Neutrophil (primary cell): ENCODE measurements around the gene STAG1.
"Not testable (repeated sequence)": the region's sequence is repeated elsewhere in the genome, so short reads cannot be mapped to it uniquely, and the experiment has no call there.

ENCODE experiments used
- H3K27ac ChIP-seq: fragments of 200-600 bp; sonication (generic); 2 replicates; pipeline ENCODE4 v1.5.1; 2016; ENCODE audit warnings: mild to moderate bottlenecking, moderate library complexity
- H3K27me3 ChIP-seq: fragments of 200-600 bp; sonication (generic); 2 replicates; pipeline ENCODE4 v1.6.0; 2016; ENCODE audit warnings: mild to moderate bottlenecking
- H3K36me3 ChIP-seq: fragments of 200-600 bp; sonication (generic); 2 replicates; pipeline ENCODE4 v1.5.1; 2017
- H3K4me1 ChIP-seq, 2 experiments: fragments of 200-600 bp in 1 of 2; sonication (generic) in 1 of 2; 1 replicate in 1 of 2; 2 replicates in 1 of 2; pipeline versions ENCODE4 v1.5.1 to v1.6.1; 2013 to 2016; ENCODE audit warnings: low read depth in 1 of 2, low read length in 1 of 2, mild to moderate bottlenecking in 1 of 2, moderate library complexity in 1 of 2; ENCODE audit not compliant: control insufficient read depth in 1 of 2, insufficient read depth in 1 of 2
- H3K4me3 ChIP-seq, 2 experiments: fragments of 200-600 bp in 1 of 2; sonication (generic) in 1 of 2; 1 replicate in 1 of 2; 2 replicates in 1 of 2; pipeline ENCODE4 v1.5.1; 2013 to 2016; ENCODE audit warnings: low read depth in 1 of 2, low read length in 1 of 2, mild to moderate bottlenecking in 1 of 2, moderate library complexity in 1 of 2
- H3K9me3 ChIP-seq: fragments of 200-600 bp; sonication (generic); 2 replicates; pipeline ENCODE4 v1.5.1; 2016
- TF ChIP-seq, protein P1 (sequence below): fragments of 200-600 bp; sonication (generic); IDR thresholded peaks from 2 replicates; pipeline ENCODE4 v1.5.1; 2016; ENCODE audit warnings: antibody characterized with exemption

STAG1 gene

DNA sequence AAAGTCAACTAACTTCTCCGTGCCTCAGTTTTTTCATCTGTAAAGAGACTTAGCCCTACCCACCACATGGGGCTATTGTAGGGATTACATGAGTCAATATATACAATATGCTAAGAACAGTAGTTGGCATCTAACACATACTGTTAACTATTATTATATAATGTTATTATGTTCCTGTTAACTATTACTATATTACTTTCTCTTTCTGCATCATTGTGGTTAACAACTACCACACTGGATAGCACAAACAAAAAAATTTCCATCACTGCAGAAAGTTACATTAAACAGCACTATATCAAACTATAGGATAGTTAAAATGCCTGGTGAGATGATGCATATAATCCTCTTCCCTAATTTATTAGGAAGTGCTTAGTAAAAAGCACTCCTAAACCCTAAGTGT is 23.7 kb downstream of the STAG1 start:
- no peaks in the 10 kb centered on the region for H3K27me3 ChIP-seq
- peak overlapping the region; percentile 28 for H3K27ac ChIP-seq
- no peaks in the 10 kb centered on the region for H3K4me1 ChIP-seq
- H3K36me3 ChIP-seq, result no peaks in the 10 kb centered on the region
- H3K4me3 ChIP-seq, result no peak overlapping the region
- no peaks in the 10 kb centered on the region for H3K9me3 ChIP-seq
- TF ChIP-seq, protein P1, sequence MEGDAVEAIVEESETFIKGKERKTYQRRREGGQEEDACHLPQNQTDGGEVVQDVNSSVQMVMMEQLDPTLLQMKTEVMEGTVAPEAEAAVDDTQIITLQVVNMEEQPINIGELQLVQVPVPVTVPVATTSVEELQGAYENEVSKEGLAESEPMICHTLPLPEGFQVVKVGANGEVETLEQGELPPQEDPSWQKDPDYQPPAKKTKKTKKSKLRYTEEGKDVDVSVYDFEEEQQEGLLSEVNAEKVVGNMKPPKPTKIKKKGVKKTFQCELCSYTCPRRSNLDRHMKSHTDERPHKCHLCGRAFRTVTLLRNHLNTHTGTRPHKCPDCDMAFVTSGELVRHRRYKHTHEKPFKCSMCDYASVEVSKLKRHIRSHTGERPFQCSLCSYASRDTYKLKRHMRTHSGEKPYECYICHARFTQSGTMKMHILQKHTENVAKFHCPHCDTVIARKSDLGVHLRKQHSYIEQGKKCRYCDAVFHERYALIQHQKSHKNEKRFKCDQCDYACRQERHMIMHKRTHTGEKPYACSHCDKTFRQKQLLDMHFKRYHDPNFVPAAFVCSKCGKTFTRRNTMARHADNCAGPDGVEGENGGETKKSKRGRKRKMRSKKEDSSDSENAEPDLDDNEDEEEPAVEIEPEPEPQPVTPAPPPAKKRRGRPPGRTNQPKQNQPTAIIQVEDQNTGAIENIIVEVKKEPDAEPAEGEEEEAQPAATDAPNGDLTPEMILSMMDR, result no peak

DNA sequence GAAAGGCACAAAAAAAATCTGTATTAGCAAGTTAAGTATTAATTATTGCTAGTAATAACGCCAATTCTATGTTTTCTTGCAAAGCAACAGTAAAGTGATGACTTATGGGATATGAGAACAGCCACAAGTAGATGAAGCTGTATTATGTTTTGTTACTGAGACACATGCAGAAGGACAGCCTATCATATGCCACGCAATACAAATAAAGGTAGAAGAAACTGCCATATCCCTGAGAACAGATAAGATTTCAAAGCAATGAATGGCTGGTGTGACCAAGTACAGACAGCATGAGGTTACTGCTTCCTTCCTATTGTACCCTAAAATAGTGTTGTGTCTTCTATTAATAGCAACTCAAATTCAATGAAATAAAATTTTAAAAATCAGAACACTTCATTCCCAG is 26.7 kb downstream of the STAG1 start:
- Histone ChIP-seq H3K4me3 (no peak overlapping the region), H3K27me3 (no peaks in the 10 kb centered on the region), H3K4me1 (no peaks in the 10 kb centered on the region), H3K36me3 (no peaks in the 10 kb centered on the region), H3K9me3 (no peaks in the 10 kb centered on the region), H3K27ac (no peak overlapping the region)
- TF ChIP-seq, protein P1, result no peak

DNA sequence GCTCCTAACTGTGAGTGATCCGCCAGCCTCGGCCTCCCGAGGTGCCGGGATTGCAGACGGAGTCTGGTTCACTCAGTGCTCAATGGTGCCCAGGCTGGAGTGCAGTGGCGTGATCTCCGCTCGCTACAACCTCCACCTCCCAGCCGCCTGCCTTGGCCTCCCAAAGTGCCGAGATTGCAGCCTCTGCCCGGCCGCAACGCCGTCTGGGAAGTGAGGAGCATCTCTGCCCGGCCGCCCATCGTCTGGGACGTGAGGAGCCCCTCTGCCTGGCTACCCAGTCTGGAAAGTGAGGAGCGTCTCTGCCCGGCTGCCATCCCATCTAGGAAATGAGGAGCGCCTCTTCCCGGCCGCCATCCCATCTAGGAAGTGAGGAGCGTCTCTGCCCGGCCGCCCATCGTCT is 29.3 kb downstream of the STAG1 start:
- not testable (repeated sequence) for H3K4me3 ChIP-seq, H3K27ac ChIP-seq, H3K27me3 ChIP-seq, H3K36me3 ChIP-seq, H3K9me3 ChIP-seq, H3K4me1 ChIP-seq

DNA sequence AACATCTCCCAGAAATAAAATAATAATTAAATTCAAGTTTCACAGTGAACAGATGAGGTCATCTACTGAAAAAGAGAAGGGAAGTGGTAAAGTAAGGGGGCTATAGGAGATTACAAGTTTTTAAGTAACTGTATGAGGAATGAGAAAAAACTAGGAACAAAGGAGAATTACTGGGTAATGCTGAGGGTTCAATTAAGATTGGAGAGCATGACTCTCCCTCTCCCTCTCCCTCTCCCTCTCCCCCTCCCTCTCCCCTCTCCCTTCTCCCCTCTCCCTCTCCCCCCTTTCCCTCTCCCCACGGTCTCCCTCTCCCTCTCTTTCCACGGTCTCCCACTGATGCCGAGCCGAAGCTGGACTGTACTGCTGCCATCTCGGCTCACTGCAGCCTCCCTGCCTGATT is 29.8 kb downstream of the STAG1 start:
- H3K27me3 ChIP-seq, H3K9me3 ChIP-seq, H3K4me1 ChIP-seq, H3K27ac ChIP-seq, H3K4me3 ChIP-seq, H3K36me3 ChIP-seq: not testable (repeated sequence)

DNA sequence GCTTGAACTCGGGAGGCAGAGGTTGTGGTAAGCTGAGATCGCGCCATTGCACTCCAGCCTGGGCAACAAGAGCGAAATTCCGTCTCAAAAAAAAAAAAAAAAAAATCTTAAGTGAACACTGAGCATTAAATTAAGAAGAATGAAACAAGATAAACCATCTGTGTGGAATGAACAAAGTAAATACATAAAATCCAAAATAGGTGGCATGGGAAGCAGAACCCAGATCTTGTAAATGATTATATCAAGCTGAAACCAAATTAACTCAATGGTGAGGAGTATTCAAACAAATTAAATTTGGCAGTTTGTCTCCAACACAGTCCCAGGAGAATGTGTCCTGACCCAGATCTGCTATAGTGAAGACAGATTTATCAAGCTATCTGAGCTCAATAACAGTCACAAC is 32.1 kb downstream of the STAG1 start:
- H3K27me3 ChIP-seq, result no peaks in the 10 kb centered on the region
- TF ChIP-seq, protein P1, result no peak
- no peak overlapping the region for H3K4me3 ChIP-seq
- H3K4me1 ChIP-seq, result no peaks in the 10 kb centered on the region
- no peaks in the 10 kb centered on the region for H3K9me3 ChIP-seq
- no peaks in the 10 kb centered on the region for H3K36me3 ChIP-seq
- H3K27ac ChIP-seq, result no peak overlapping the region

DNA sequence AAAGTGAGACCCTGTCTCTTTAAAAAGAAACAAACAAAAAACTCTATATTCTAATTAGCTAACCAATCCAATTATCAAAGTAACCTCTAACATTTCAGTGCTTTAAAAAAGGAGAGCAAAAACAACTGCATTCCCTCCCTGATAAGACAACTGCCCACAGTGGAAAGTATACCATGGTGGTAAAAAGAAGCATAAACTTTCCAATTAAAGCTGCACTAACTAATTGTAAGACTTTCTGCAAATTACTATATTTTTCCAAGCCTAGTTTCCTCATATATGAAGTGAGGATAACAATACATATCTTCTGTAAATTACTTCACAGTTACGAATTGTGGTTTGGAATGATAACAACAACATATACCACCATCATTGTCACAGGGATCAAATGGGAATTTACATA is 35.5 kb downstream of the STAG1 start:
- no peaks in the 10 kb centered on the region for H3K36me3 ChIP-seq
- no peaks in the 10 kb centered on the region for H3K27me3 ChIP-seq
- no peaks in the 10 kb centered on the region for H3K9me3 ChIP-seq
- peak overlapping the region; percentile 30 for H3K27ac ChIP-seq
- no peak overlapping the region for H3K4me3 ChIP-seq
- TF ChIP-seq, protein P1, result no peak
- H3K4me1 ChIP-seq, result peaks cover 26 to 28% of the 10 kb centered on the region in 2 experiments

DNA sequence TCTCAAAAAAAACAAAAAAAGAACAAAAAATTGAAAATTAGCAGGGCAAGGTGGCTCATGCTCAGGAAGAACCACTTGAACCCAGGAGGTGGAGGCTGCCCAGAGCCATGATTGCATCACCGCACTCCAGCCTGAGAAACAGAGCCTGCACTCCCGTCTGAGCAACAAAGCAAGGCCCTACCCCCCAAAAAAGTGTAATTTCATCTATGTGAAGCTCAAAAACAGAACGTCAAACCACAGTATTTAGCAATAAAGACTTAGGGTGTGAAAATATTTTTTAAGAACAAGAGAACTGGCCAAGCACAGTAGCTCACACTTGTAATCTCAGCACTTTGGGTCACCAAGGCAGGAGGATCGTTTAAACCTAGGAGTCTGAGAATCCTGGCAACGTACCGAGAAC is 38.2 kb downstream of the STAG1 start:
- TF ChIP-seq, protein P1, result no peak
- Histone ChIP-seq H3K4me3 (peak overlapping the region; percentile 38 to 52), H3K4me1 (peaks cover 26 to 43% of the 10 kb centered on the region in 2 experiments), H3K36me3 (no peaks in the 10 kb centered on the region), H3K27ac (peak overlapping the region; percentile 92), H3K9me3 (no peaks in the 10 kb centered on the region), H3K27me3 (no peaks in the 10 kb centered on the region)
